Measurements from ENCODE around the gene FCRL5.
"Not testable (repeated sequence)": the region's sequence is repeated elsewhere in the genome, so short reads cannot be mapped to it uniquely, and the experiment has no call there.

Gene FCRL5

DNA sequence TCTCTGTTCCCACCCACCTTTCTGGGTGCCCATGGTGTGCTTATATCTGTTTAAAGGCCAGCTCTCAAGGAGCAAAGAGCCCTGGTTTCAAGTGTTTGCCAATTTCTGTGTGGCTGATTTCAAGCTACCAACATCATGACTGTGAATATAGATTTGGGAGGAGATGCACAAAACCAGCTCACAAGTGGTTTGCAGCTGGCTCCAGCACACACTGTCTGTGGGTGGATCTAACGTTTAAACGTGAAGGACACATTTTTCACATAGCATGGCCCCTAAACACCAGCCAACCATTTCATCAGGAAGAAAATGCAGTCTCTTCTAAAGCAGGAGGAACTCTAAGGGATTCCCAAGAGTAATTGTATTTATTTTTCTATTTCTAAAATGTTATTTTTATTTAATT is 65.2 kb downstream of the FCRL5 start:
- no peak for DNase-seq

DNA sequence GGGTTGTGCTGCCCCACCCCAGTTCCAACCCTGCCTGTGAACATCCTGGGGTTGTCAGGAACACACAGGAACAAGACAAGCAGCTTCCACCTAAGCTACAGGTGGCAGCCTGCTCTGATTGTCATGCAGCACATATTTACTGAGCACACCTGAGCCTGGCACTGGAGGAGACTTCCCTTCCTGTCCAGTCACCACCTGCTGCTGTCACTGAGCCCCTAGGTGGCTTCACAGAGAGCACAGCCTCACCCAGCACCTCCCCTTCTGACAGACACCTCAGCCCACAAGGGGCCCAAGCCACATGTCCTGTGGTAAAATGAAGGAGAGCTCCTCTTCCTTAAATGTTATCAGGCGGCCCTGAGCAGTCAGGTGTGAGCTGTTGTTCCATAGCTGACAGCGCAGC is 65.9 kb downstream of the FCRL5 start:
- DNase-seq: not testable (repeated sequence)

DNA sequence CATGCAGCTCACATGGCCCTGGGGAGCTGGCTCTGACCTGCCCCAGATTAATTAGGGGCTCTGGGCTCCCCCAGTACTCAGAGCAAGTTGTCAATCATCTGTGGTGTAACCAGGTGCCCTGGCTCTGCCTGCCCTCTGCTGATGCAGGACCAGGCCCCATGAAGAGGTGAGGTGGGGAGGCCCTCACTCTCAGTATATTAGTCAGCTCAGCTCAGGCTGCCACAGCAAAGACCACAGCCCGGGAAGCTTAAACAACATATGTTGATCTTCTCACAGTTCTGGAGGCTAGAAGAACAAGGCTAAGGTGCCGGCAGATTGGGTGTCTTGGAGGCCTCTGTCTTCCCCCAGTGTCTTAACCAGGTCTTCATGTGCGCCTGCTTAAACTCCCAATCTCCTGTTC is 66.5 kb downstream of the FCRL5 start:
- no peak for DNase-seq

DNA sequence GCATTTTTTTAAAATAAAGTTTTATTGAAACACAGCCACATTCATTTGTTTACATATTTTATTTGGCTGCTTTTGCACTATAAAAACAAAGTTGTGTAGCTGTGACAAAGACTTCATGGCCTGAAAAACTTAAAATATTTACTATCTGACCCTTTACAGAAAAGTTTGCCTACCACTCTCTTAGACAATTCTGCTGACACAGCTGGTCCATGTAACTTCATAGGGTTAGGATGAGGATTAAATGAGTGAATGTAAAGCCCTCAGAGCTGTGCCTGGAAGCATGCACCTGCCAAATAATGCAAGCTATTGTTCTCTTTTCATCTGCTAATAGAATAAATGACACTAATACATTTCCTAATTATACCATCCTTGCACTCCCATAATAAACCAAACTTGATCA is 67.7 kb downstream of the FCRL5 start:
- no peak for DNase-seq

DNA sequence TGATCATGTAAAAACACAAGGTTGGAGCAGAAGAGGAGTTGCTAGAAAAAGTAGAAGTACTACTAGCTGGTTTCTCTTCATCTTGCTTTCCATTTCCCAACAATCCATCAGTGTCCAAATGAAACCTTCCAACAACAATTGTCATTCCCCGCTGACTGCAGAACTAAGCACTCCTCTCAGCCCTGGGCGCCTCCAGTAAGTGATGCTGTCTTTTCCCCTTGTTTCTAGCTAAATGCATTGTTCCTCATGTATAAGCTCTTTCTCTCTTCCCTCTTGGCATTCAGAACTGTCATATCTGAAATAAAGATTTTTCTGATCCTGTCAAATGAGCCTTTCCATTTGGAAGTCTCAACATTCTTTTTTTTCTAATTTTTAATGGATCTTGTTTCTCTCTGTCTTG is 68.7 kb downstream of the FCRL5 start:
- DNase-seq: no peak

DNA sequence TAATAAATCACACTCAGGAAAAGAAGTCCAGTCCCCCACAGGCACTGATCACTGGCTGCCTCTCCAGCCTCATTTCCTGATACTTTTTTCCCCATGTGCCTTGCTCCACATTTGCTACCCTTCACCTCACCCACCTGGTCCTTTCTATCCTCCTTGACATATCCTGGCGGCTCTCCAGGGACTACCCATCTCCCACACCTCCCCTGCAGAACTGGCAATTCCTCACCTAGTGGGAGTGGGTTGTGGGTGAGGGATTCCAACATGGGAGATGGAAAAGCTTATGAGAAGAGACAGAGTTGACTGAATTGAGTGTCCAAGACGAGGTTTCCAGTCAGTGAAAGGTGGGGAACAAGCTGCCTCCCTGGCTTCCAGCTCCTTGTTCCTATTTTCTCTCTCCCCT is 69.6 kb downstream of the FCRL5 start:
- no peak for DNase-seq

DNA sequence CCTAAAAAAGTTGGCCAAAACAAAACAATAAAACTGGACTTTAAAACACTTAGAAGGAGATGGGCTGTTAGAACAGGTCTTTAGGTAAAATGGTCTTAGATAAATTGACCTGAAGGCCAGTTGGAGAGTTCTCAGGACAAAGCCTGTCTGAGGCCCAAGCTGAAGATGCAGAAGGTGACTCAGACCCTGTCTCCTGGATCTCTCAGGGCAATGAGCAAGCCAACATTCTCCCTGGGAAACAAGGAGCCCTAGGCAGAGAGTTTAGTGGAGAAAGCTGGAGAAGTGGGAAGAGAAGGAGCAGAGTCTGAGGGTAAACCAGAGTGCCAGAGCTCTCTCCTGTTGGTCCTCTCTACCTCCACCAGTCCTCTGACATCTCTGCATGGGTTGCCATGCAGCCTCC is 70.1 kb downstream of the FCRL5 start:
- no peak for DNase-seq

DNA sequence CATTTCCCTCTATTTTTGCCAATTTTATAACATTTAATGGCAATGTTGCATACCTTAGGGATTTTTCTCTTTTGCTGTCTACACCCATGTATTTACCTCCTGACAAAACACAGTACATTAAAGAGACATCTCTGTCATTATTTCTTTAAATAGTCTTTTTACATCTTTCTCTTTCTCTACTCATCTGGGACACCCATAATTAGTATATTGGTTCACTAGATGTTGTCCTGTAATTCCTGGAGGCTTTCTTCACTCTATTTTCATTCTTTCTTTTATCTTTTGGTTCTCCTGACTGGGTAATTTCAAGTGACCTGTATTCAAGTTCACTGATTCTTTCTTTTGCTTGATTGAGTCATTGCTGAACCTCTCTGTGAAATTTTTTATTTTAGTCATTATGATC is 74.3 kb downstream of the FCRL5 start:
- no peak for DNase-seq

DNA sequence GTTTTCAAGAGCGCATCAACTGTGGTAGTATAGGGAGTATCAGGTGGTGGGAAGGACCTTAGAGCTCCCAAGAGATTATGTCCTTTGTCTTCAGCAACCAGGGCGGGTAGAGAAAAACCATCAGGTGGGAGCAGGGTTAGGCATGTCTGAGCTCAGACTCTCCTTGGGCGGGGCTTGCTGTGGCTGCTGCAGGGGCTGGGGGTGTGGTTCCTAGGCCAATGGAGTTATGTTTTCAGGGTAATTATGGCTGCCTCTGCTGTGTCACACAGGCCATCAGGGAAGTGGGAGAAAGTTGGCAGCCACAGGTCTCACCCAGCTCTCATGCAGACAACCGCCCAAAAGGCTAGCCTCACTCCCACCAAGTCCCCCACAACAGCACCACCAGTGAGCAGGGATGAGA is 74.9 kb downstream of the FCRL5 start:
- DNase-seq: no peak

DNA sequence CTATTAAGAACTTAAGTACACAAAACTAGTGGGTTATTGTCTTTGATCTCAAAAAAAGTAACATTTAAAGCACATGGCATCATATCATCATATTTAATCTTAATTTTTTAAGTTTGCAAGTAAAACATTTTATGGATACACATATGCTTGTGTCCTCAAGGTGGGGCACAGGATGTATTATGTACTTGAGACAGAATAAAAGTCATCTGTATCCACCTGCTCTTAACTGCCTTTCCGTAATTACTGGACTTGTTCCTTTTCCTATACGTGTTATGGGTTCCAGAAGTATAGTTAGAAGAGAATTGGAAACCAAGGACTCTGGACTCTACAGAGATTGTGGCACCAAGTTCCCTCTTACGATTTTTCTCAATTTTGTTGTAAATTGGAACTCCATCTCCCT is 79.4 kb downstream of the FCRL5 start:
- no peak for DNase-seq

DNA sequence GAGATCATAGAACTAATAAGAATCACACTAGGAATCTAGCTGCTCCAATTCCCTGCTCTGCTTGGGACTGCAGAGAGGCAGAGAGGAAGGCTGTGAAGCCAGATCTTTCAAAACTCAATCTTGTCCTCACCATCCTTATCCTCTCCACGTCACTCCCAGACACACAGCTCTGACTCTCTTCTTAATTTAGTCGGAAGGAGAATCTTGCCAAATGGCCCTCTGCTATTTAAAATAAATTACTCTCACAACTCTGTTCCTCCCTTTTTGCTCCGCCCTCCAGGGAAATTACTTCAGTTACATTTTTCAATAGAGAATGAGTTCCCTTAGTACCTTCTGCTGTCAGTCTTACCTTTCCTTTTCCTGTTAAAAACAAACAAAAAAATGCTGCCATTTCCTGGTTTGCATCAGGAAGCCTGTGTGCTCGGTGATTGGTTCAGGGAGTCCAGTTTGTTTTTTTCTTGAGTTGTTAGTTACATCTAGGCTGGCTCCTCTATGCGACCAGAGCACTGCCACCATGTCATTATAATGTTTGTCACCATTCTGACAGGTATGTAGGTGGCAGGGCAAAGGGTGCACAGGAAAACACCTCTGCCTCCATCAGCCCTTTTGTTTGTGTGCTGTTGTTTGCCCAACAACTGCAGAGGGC is 80.1 kb downstream of the FCRL5 start:
- no peak for DNase-seq

DNA sequence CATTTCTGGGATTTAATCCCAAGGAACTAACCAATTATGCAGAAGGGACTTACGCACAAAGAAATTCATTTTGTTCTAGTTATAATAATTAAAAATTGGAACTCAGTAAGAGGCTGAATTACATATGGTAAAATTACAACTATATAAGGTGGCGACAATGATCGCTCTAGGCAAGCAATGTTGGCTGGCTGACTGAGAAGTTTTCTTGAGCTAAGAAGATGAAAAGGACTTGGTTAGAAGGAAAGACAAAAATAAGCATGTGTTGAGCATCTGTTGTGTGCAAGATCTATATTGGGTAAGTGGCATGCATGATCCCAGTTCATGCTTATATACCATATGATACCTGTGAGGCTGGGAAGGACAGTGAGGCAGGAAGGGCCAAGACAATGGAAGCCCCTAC is 80.8 kb downstream of the FCRL5 start:
- DNase-seq: no peak

DNA sequence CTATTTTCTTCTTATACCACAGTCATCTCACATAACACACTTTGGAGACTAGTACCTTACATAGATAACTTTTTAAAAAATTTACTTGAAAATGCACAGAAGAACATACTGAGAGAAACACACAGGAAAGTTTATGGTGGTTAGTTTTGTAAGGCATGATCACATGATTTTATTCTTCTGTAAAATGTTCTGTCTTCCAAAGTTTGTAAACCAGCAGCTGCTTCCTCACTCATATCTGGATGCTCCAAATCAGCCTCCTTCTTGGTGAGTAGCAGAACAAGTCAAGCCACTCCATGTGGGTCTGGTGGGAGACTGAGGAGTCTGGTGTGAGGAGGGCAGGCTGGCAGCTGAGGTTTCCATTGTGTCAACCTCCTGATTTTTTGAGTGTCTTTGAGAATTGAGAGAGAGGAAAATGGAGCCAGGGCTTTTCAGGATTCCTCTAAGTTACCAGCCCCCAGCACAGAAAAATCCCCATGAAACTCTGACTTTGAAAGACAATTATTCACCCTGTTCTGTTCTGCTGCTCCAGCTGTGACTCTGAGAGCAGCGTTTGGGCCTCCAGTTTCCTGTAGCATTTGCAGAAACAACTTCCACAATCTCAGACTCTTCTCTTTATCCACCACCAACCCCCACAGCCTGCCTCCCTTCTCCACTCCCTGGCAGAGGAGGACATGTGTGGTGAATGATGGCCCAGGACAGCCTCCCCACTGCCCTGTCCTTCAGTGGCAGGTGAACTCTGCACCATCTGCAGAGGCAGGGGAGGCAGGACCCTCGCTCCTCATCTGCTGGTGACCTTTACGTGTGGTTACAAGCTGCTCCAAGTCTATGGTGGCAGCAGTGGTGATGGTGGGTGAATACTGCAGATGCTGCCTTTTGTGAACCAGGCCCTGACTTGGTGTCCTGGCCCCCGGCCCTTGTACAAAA is 82.3 kb downstream of the FCRL5 start:
- DNase-seq: no peak

DNA sequence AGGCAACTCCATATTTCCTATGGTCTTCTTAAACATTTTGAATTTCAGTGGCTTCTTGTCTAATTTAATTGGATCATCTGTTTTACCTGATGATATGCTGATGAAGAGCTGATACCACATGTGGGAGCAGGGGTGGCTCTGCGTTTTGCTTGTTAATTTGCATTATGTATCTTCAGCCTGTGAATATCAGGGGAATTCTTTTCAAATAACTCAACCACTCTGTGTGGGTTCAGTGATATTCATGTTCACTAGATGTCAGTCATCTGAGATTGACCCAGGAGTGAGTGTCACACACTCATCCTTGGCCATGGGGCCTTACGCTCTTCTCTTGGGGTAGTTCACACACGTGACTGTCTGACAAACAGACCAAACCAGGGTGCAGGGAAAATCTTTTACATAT is 83.0 kb downstream of the FCRL5 start:
- no peak for DNase-seq

DNA sequence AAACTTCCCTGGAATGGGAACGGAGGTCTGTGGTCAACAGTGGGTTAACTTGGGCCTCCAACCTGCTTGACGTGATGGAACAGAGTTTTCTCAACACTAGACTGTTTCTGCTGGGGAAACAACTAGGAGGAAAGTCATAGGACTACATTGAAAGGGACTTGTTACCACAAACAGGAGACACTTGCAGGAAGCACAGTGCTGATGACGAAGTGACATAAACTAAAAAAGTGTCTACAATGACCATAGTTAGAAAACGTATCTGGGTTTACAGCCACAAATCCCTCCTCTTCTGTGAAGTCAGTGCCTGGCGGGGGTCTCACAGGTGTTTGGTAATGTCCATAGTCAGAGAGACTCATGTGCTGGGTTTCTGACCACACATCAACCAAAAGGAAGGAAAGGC is 86.3 kb downstream of the FCRL5 start:
- DNase-seq: no peak

Data from T1000 (cell line).